Measurements from ENCODE around the gene MRPL24.
"Not testable (repeated sequence)": the region's sequence is repeated elsewhere in the genome, so short reads cannot be mapped to it uniquely, and the experiment has no call there.

MRPL24 gene

GRCh38 chr1:156740741-156741480 lies at the start of gene MRPL24:
Gene MRPL24 (minus strand): TSS chr1:156741088. CDS start chr1:156738704, 2,384 bp downstream.
- DNase-seq (ENCODE audit: low read depth in 1 of 2, low spot score in 1 of 2), result peak; percentile 87 to 93

- DNase-seq (ENCODE audit: low read depth in 1 of 2, low spot score in 1 of 2), result no peak
Observed at GRCh38 chr1:156789621-156790318, 48.9 kb upstream of the MRPL24 start.

- DNase-seq (ENCODE audit: low read depth in 1 of 2, low spot score in 1 of 2), result no peak
Observed at GRCh38 chr1:156788136-156788535, 47.2 kb upstream of the MRPL24 start.

GRCh38 chr1:156786640-156787039 lies 45.8 kb upstream of the MRPL24 start:
- DNase-seq (ENCODE audit: low read depth in 1 of 2, low spot score in 1 of 2), result no peak

GRCh38 chr1:156785458-156785857 lies 44.6 kb upstream of the MRPL24 start:
- DNase-seq (ENCODE audit: low read depth in 1 of 2, low spot score in 1 of 2), result no peak

GRCh38 chr1:156781585-156782186 lies 40.8 kb upstream of the MRPL24 start:
- no peak for DNase-seq (ENCODE audit: low read depth in 1 of 2, low spot score in 1 of 2)

- DNase-seq (ENCODE audit: low read depth in 1 of 2, low spot score in 1 of 2), result no peak
Observed at GRCh38 chr1:156777573-156777972, 36.7 kb upstream of the MRPL24 start.

- DNase-seq (ENCODE audit: low read depth in 1 of 2, low spot score in 1 of 2), result no peak
Observed at GRCh38 chr1:156776942-156777341, 36.1 kb upstream of the MRPL24 start.

GRCh38 chr1:156775799-156776198 lies 34.9 kb upstream of the MRPL24 start:
- no peak for DNase-seq (ENCODE audit: low read depth in 1 of 2, low spot score in 1 of 2)

GRCh38 chr1:156773607-156774006 lies 32.7 kb upstream of the MRPL24 start:
- DNase-seq (ENCODE audit: low read depth in 1 of 2, low spot score in 1 of 2), result no peak

- no peak for DNase-seq (ENCODE audit: low read depth in 1 of 2, low spot score in 1 of 2)
Observed at GRCh38 chr1:156772728-156773497, 32.0 kb upstream of the MRPL24 start.

- DNase-seq (ENCODE audit: low read depth in 1 of 2, low spot score in 1 of 2), result no peak
Observed at GRCh38 chr1:156772222-156772621, 31.3 kb upstream of the MRPL24 start.

GRCh38 chr1:156768610-156769295 lies 27.9 kb upstream of the MRPL24 start:
- no peak for DNase-seq (ENCODE audit: low read depth in 1 of 2, low spot score in 1 of 2)

- no peak for DNase-seq (ENCODE audit: low read depth in 1 of 2, low spot score in 1 of 2)
Observed at GRCh38 chr1:156767879-156768604, 27.2 kb upstream of the MRPL24 start.

GRCh38 chr1:156767101-156767878 lies 26.4 kb upstream of the MRPL24 start, which contains the start of gene PRCC:
Gene PRCC (plus strand): TSS chr1:156767535. CDS start chr1:156767772, 237 bp downstream.
- peak; percentile 91 to 96 for DNase-seq (ENCODE audit: low read depth in 1 of 2, low spot score in 1 of 2)

- no peak for DNase-seq (ENCODE audit: low read depth in 1 of 2, low spot score in 1 of 2)
Observed at GRCh38 chr1:156766298-156767100, 25.6 kb upstream of the MRPL24 start.

GRCh38 chr1:156765666-156766065 lies 24.8 kb upstream of the MRPL24 start:
- DNase-seq (ENCODE audit: low read depth in 1 of 2, low spot score in 1 of 2), result no peak

- DNase-seq (ENCODE audit: low read depth in 1 of 2, low spot score in 1 of 2), result not testable (repeated sequence)
Observed at GRCh38 chr1:156765136-156765535, 24.2 kb upstream of the MRPL24 start.

GRCh38 chr1:156760796-156761104 lies 19.9 kb upstream of the MRPL24 start:
- no peak for DNase-seq (ENCODE audit: low read depth in 1 of 2, low spot score in 1 of 2)

All from activated T-helper 1 cell treated with anti-CD3 and anti-CD28 coated beads, Interleukin-2, amount 50 U/mL, for 16 hours (primary cell).